CD4-positive, alpha-beta T cell treated with Interleukin-2 at 100 ng/mL for 4 hours (primary cell): ENCODE measurements around the gene ERN1.

Experiments
- DNase-seq: peaks from one replicate; pipeline ENCODE4 v3.0.0-alpha.2; 2020; ENCODE audit warnings: low spot score

The ERN1 gene

DNA sequence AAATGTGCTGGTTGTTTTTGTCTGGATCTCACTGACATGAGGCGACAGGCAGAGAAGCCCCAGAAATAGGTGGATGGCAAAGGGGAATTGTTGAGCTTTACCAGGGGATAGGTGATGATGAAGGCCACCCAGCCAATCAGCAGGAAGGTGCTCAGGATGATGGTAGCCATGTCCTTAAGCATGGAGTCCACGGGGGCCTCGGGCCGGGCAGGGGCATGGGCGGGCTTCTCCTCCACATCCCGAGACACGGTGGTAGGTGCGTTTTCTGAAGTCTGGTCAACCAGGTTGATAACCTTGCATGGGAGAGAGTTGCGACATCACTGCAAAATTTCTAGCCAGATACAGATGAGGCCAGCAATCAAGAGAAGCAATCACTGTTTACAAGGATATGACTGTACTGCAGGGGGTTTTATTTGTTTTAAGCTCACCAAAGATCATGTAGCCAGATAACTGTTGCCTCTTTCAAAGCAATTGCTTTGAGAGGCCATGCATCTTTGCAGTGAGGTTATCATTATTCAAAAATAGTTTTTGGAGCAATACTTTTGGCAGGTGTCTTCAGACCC is 72.2 kb downstream of the ERN1 start:
- no peak for DNase-seq

DNA sequence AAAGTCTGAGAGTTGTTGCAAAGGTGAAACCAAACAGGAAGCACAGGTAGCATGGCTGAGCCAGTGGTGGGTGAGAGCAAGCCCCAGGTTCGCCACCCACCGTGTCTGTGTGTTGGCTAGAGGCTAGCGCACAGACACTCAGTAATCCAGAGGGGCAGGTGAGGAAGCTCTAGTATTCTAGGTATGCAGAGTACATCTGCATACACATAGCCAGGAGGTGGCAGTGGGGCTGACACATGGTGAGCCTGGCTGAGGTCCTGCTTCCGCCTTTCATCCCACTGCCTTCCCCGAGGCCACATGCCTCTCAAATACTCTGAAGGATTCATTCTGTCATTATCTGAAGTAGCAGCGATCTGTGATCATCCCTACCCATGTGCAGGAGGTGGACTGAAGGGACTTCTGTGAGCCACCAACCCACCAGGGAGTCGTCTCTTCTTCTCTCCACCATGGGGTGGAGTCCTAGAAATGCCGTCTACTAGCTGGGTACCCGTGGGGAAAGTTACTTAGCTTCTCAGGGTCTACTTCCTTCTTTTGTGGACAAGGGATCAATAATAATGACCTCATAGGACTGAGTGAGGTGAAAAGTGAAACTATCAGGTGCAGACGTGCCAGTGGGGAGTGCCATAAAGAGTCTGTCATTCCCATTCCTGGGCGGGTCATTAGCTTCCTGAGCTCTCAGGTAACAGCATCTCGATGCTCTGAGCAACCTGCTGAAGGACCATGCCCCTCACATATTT is 73.5 kb downstream of the ERN1 start:
- DNase-seq, result no peak

DNA sequence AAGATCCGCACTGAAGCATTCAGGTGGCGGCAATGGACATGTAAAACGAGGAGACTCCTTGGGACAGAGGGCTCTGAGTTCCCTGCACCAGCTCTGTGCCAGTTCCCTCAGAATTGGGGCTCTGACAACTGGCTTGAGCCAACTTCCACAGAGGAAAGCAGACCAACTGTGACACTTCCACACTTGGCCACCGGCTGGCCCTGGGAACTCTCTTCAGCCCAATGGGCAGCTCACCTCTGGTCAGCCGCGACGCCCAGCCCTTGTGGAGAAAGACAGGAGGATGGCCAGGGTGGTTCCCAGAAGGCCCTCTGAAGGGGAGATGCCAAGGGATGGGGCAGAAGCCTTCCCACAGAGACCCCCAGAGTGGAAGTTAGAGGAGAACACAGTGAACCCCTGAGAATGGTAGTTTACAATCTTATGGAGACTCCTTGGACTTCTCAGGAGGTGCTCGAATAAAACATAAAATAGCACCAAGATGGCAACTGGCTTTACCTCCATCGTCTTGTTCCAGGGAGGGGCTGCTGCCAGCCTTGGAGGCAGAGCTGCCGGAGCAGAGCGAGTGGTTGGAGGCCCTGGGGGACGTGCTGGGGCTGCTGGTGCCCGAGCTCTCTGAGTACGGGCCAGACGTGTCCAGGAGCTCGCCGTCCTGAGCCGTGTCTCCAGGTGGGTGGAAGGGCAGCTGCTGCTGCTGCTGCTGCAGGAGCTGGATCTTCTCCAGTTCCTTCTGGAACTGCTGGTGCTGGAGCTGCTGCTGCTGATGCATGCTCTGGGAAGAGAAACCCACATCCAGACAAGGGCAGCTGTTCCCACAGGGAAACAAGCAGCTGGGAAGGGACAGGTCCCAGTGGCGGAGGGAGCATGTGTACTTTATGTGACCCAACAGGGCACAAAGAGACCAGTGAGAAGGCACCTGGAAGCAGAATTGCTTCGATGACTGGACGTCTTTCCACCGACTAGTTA is 74.5 kb downstream of the ERN1 start:
- no peak for DNase-seq

GRCh38 chr17:64054304-64054703 is 75.6 kb downstream of the ERN1 start:
- no peak for DNase-seq

- DNase-seq, result no peak
These were observed 76.8 kb downstream of the ERN1 start for GRCh38 chr17:64053101-64053500.

DNA sequence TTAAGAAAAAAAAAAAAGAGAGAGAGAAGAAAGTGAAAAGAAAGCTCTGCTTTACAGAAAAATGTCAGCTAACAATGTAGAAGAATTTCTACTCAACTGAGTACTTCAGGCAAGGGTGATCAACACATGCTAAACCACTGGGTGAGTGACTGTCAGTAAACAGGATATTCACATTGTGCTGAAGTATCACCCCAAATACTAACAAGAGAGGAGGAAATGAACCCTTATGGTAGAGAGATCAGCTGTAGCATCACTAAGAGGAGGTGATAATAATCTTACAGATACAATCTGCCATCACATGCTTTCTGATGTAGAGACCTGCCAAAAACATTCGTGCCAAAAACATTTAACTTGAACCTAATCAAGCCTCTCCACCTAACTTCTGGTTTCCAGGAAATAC is 78.8 kb downstream of the ERN1 start:
- peak; percentile 79 for DNase-seq

DNA sequence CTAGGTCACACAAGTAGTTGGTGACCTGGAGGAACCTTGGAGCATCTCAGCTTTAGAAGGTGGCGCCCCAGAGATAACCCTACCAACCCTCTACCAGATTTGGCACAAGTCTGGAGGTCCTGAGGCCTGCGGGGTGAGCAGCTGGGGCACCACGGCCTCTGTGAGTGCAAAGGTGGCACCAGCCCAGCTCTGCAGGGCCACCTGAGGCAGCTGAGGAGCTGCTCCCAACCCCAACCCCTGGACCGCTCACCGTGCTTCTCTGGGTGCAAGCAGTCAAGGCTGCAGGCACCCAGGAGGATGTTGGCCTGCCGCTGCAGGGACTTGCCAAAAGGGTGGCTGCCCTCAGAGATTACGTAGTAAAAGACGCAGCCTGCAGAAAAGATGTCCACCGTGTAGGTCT is 81.1 kb downstream of the ERN1 start:
- no peak for DNase-seq

DNA sequence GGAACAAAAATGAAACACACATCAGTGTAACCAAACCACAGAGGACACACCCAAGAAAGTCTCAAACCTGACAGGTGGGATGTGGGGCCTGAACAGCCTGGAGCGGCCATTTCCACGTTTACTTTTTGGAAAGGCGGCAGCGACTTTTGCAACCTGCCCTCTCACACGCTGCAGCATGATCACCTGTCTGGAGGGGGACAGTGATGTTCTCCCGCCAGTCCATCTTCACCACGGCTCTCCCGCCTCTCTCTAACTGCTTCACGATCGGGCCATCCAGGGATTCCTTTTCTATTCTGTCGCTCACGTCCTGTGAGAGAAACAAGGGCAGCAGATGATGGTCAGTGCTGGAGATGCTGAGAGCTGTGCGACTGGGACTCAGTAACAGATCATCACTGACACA is 84.8 kb downstream of the ERN1 start:
- no peak for DNase-seq

- DNase-seq, result no peak
These were observed 87.1 kb downstream of the ERN1 start for GRCh38 chr17:64042700-64043485.

GRCh38 chr17:64041912-64042311 is 88.0 kb downstream of the ERN1 start:
- DNase-seq, result no peak

DNA sequence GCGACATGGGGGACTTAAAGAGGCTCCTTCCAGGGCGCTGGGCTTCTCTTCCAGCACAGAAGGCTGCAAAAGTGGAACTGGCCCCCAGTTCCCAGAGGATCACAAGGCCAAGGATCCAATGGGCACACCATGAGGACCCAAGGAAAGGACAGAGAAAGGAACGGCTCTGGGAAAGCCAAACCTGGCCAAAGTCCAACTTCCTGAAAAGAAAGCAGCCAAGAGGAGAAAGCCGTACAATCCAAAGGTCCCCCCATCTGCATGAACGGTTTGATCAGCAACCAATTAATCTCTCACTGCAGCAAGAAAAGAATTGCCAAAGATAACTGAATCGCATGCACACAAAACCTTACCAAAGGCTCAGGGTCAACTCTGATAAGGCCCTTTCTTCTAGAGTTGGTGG is 89.7 kb downstream of the ERN1 start:
- DNase-seq, result no peak

- no peak for DNase-seq
These were observed 90.9 kb downstream of the ERN1 start for GRCh38 chr17:64039106-64039400.

GRCh38 chr17:64038331-64039105 is 91.4 kb downstream of the ERN1 start:
- no peak for DNase-seq

- no peak for DNase-seq
These were observed 92.1 kb downstream of the ERN1 start for GRCh38 chr17:64037802-64038201.

- DNase-seq, result no peak
These were observed 92.8 kb downstream of the ERN1 start for GRCh38 chr17:64037180-64037579.

DNA sequence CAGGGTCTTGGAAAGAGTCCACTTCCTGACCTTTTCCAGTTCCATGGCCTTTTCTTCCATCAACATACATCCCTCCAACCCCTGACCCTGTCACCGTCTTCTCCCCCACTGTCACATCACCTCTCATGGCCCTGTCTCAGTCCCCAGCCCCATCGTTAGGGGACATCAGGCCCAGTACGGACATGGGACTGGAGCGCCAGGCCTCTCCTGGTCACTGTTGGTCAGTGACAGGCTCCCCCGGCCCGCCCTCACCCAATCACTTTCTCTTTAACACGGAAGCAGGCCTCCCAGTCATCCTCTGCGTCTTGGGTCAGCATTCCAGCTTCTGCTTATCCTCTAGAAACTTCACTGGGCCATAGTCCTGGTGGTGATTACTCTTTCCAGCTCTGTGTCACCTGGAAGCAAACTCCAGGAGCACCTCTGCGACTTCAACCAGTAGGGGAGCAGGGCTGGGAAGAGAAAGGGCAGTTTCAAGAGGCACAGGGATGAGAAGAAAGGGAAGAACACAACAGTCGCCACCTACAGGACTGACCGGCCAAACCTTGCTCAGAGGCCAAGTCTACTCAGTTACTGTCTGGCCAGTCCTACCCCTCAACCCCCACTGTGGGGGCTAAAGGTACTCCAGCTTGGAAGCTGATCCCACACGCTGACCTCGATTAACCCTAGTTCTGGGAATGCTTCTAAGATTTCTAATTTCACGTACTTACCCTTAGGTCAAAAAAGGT is 93.6 kb downstream of the ERN1 start:
- DNase-seq, result no peak

DNA sequence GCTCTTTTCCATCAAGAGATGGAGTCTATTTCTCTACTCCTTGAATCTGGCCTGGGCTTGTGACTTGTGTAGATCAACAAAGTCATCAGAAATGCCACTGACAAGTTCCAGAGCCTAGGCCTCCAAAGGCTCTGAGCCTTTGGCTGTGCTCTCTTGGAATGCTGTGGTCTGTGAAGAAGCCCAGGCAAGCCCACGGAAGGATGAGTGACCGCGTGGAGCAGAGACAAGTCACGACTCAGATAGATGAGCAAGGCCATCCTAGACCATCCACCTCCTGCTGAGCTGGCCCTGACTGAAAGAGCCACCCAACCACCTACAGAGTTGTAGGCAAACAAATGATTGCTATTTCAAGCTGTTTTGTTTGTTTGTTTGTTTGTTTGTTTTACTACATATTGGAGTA is 97.9 kb downstream of the ERN1 start:
- DNase-seq, result no peak

- DNase-seq, result peak; percentile 83
These were observed 101.0 kb downstream of the ERN1 start for GRCh38 chr17:64028874-64029464.

- peak; percentile 92 for DNase-seq
These were observed 104.1 kb downstream of the ERN1 start for GRCh38 chr17:64025732-64026294.
